Stomach (tissue), 9 donors: ENCODE data around the gene GRIFIN. TPM values are rescaled to one million over a fixed set of nuclear protein-coding genes. Genes with fewer than 3 reads are reported as not detected.

ENCODE experiments used
- DNase-seq, 2 donors: peaks; one replicate each; pipeline versions ENCODE4 v3.0.0 to v3.0.0-alpha.2; 2013 to 2019
- H3K27ac ChIP-seq, 5 donors: fragments of 200-600 bp in 4 of 5; sonication (generic) in 4 of 5; one replicate each; pipeline ENCODE4 v1.5.1; 2013 to 2019; ENCODE audit warnings: mild to moderate bottlenecking in 1 of 5, moderate library complexity in 1 of 5
- H3K27me3 ChIP-seq, 3 donors: fragments of 200-600 bp; sonication (generic); one replicate each; pipeline ENCODE4 v1.5.1; 2017 to 2019; ENCODE audit warnings: mixed run types in 1 of 3
- H3K36me3 ChIP-seq, 4 donors: fragments of 200-600 bp; sonication (generic); 1 replicate in 3 of 4; 2 replicates in 1 of 4; pipeline ENCODE4 v1.5.1; 2016 to 2019
- H3K4me1 ChIP-seq, 4 donors: fragments of 200-600 bp; sonication (generic); one replicate each; pipeline ENCODE4 v1.5.1; 2016 to 2019
- H3K4me3 ChIP-seq, 4 donors: fragments of 200-600 bp; sonication (generic) in 3 of 4; one replicate each; pipeline ENCODE4 v1.5.1; 2016 to 2019; ENCODE audit warnings: mild to moderate bottlenecking in 1 of 4
- H3K9me3 ChIP-seq, 4 donors: fragments of 200-600 bp; sonication (generic); one replicate each; pipeline ENCODE4 v1.5.1; 2016 to 2019
- EP300 ChIP-seq: sonication (generic); formaldehyde crosslinking; IDR thresholded peaks from one replicate; pipeline ENCODE4 v1.6.1; 2017; ENCODE audit warnings: antibody characterized with exemption
- POLR2A ChIP-seq, 4 donors: fragments of 450-650 bp; IDR thresholded peaks; one replicate each; pipeline ENCODE4 v1.6.1; 2016; ENCODE audit warnings: antibody characterized with exemption in 4 of 4, control low read depth in 2 of 4, mild to moderate bottlenecking in 1 of 4, moderate library complexity in 1 of 4
- POLR2AphosphoS5 ChIP-seq, 3 donors: sonication (generic); formaldehyde crosslinking; IDR thresholded peaks; one replicate each; pipeline ENCODE4 v1.6.1; 2016; ENCODE audit warnings: antibody characterized with exemption in 3 of 3
- WGBS, 5 donors: extraction: QIAGEN DNeasy Blood & Tissue Kit in 3 of 5; methylation state at CpG; one replicate each; pipeline versions ENCODE4 v1.1.5 to v1.1.7; 2013 to 2018; 5-methylcytosine and 5-hydroxymethylcytosine counted together
- intact Hi-C: fragments of 100-400 bp; cut with DNase I; formaldehyde crosslinking; loops from one replicate; pipeline ENCODE4 v1.15.1; 2023; ENCODE audit warnings: low total_unique reads
- polyA plus RNA-seq, 3 donors: library from polyadenylated mRNA; stranded (reverse); fragments of 200-250 nt; gene quantifications; one replicate each; pipeline ENCODE4 v1.2.3, GENCODE V29; 2013
- total RNA-seq, 5 donors: library from RNA; depleted of rRNA; stranded (reverse); fragments of >200 nt; gene quantifications; one replicate each; pipeline versions ENCODE4 v1.1.0 to v1.2.3, GENCODE V29; 2014 to 2016
- TF ChIP-seq, protein P1 (sequence below), 7 experiments: fragments of 450-650 bp in 4 of 7; fragments of 200-600 bp in 3 of 7; sonication (generic) in 3 of 7; IDR thresholded peaks; one replicate each; pipeline ENCODE4 v1.5.1; 2016 to 2019; ENCODE audit warnings: antibody characterized with exemption in 7 of 7, control low read depth in 2 of 7, mild to moderate bottlenecking in 1 of 7
- donor health status: healthy with polysubstance abuse.
- donor health status: Bipolar disorder and iron deficiency.
- donor health status: healthy.

GRIFIN gene
- total and polyA plus RNA-seq, 8 donors = not detected

DNA sequence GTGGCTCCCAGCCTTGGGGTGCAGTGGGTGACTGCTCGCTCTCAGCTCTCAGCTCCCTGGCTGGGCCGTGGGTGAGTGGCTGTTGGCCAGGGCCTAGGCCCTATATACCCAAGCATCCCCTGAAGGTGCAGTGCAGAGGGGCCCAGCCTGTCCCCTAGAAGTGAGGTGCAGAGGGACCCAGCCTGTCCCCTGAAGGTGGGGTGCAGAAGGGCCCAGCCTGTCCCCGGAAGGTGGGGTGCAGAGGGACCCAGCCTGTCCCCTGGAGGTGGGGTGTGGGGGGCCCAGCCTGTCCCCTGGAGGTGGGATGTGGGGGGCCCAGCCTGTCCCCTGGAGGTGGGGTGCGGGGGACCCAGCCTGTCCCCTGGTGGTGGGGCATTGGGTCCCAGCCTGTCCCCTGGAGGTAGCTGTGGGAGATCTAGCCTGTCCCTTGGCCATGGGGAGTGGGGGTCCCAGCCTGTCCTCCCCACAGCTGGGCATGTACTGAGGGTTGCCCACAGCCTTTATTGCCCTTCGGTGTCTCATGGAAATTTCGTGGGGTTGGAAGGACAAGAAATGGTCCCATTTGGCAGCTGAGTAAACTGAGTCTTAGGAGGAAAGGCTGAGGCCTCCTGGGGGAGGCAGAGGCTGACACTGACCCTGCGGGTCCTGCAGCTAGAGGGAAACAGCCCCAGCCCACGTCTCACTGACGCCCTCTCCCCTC lies 25.9 kb upstream of the GRIFIN start:
- Histone ChIP-seq H3K27me3 (peaks cover 0 to 26% (median 4%) of the 10 kb centered on the region in 3 donors), H3K4me1 (peaks cover 0 to 9% (median 3%) of the 10 kb centered on the region in 4 donors), H3K9me3 (no peaks in the 10 kb centered on the region), H3K27ac (no peak overlapping the region), H3K36me3 (no peaks in the 10 kb centered on the region), H3K4me3 (no peak overlapping the region)
- TF ChIP-seq POLR2A (IDR thresholded peaks at IDR 0.05) (no peak), POLR2AphosphoS5 (IDR thresholded peaks at IDR 0.05) (no peak)
- TF ChIP-seq, protein P1, sequence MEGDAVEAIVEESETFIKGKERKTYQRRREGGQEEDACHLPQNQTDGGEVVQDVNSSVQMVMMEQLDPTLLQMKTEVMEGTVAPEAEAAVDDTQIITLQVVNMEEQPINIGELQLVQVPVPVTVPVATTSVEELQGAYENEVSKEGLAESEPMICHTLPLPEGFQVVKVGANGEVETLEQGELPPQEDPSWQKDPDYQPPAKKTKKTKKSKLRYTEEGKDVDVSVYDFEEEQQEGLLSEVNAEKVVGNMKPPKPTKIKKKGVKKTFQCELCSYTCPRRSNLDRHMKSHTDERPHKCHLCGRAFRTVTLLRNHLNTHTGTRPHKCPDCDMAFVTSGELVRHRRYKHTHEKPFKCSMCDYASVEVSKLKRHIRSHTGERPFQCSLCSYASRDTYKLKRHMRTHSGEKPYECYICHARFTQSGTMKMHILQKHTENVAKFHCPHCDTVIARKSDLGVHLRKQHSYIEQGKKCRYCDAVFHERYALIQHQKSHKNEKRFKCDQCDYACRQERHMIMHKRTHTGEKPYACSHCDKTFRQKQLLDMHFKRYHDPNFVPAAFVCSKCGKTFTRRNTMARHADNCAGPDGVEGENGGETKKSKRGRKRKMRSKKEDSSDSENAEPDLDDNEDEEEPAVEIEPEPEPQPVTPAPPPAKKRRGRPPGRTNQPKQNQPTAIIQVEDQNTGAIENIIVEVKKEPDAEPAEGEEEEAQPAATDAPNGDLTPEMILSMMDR (IDR thresholded peaks at IDR 0.05) = no peak
- no peak for DNase-seq
- 80 to 95% (median 91%) methylated on average over 3 to 9 of the region's 9 CpGs for WGBS, 5 donors
- intact Hi-C loops = no loop called here

DNA sequence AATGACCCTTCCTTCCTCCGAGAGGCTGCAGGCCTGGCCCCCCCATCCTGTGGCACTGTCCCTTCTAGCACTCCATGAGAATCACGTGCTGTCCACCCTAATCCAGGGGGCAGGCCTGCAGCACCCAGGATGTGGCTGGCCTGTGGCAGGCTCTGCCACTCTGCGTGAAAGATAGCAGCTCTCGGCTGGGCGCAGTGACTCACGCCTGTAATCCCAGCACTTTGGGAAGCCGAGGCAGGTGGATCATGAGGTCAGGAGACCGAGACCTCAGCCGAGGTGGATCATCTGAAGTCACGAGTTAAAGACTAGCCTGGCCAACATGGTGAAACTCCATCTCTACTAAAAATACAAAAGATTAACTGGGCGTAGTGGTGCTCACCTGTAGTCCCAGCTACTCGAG lies 24.5 kb upstream of the GRIFIN start:
- H3K4me1 ChIP-seq = peaks cover 0 to 9% (median 3%) of the 10 kb centered on the region in 4 donors
- no peak overlapping the region for H3K4me3 ChIP-seq
- no peak for DNase-seq
- 85 to 90% (median 88%) methylated on average over 12 of the region's 12 CpGs for WGBS, 5 donors
- no peak for TF ChIP-seq POLR2A (IDR thresholded peaks at IDR 0.05)
- no peak for TF ChIP-seq EP300
- H3K27ac ChIP-seq = no peak overlapping the region
- no peaks in the 10 kb centered on the region for H3K36me3 ChIP-seq
- intact Hi-C loops = no loop called here
- peaks cover 0 to 40% (median 4%) of the 10 kb centered on the region in 3 donors for H3K27me3 ChIP-seq
- H3K9me3 ChIP-seq = no peaks in the 10 kb centered on the region

DNA sequence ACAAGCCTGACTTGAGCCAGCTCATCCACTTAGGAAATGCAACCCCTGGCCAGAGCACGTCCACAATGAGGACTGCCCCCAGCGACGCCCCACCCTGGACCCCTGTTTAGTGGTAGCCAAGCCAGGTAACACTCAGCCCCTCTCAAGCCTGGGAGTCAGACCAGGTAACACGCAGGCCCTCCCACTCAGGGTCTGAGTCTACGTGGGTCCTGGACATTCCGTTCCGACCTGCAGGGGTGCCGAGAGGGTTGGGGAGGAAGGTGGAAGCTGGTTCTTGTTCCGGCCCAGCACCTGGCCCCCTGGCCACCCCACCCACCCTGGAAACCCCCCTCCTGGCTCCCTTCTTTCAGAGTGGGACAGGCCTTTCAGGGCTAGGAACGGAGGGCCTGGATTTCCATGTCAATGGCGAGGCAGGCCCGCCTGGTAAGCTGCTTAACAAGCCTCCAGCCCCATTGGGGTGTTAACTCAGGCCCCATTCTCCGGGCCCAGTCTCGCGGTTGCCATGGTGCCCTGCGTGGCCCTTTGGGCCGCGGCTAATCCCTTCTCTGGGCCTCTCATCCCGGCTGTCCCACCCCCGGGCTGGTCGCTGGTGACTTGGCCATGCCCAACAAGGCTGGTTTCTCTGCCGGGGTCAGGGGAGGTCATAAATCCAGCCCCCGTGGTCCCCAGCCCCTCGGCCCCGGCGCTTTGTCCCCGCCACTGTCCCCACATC lies 23.7 kb upstream of the GRIFIN start:
- H3K9me3 ChIP-seq = no peaks in the 10 kb centered on the region
- H3K27ac ChIP-seq = no peak overlapping the region
- H3K4me3 ChIP-seq = no peak overlapping the region
- intact Hi-C loops = no loop called here
- 86 to 94% (median 89%) methylated on average over 24 to 27 of the region's 27 CpGs for WGBS, 5 donors
- peaks cover 0 to 10% (median 3%) of the 10 kb centered on the region in 4 donors for H3K4me1 ChIP-seq
- no peak for DNase-seq
- H3K36me3 ChIP-seq = no peaks in the 10 kb centered on the region
- H3K27me3 ChIP-seq = peaks cover 0 to 45% (median 4%) of the 10 kb centered on the region in 3 donors
- TF ChIP-seq EP300 (no peak), POLR2A (IDR thresholded peaks at IDR 0.05) (no peak), POLR2AphosphoS5 (IDR thresholded peaks at IDR 0.05) (no peak)
- TF ChIP-seq, protein P1 (IDR thresholded peaks at IDR 0.05) = no peak

- no peak for DNase-seq
- TF ChIP-seq POLR2AphosphoS5 (IDR thresholded peaks at IDR 0.05) (no peak), EP300 (no peak), POLR2A (IDR thresholded peaks at IDR 0.05) (no peak)
- TF ChIP-seq, protein P1 (IDR thresholded peaks at IDR 0.05) = no peak
These were observed 23.0 kb upstream of the GRIFIN start for GRCh38 chr7:2499181-2499580.

More at GRCh38 chr7:2499181-2499580, 23.0 kb upstream of the GRIFIN start:
- Histone ChIP-seq H3K27ac (no peak overlapping the region), H3K27me3 (peaks cover 0 to 52% (median 4%) of the 10 kb centered on the region in 3 donors), H3K36me3 (no peaks in the 10 kb centered on the region), H3K4me1 (peaks cover 0 to 17% (median 8%) of the 10 kb centered on the region in 4 donors), H3K4me3 (no peak overlapping the region), H3K9me3 (no peaks in the 10 kb centered on the region)
- intact Hi-C loops = no loop called here
- 85 to 95% (median 88%) methylated on average over 6 to 7 of the region's 7 CpGs for WGBS, 5 donors
